Frontal cortex (tissue), 4 donors: ENCODE data around the gene CMTM4. TPM values are rescaled to one million over a fixed set of nuclear protein-coding genes. Genes with fewer than 3 reads are reported as not detected.
"Not testable (repeated sequence)": the region's sequence is repeated elsewhere in the genome, so short reads cannot be mapped to it uniquely, and the experiment has no call there.

ENCODE experiments used
- DNase-seq, 2 donors: peaks; one replicate each; pipeline ENCODE4 v3.0.0; 2012; ENCODE audit warnings: low spot score in 2 of 2
- FAIRE-seq: peaks from 2 replicates; lab custom pipeline; 2012; peaks lifted over from hg19 to GRCh38; lab: Jason Lieb, UNC
- total RNA-seq: library from RNA; depleted of rRNA; stranded (reverse); fragments of >200 nt; gene quantifications from one replicate; pipeline ENCODE4 v1.2.3, GENCODE V29; 2014
- donor health status: control.
- donor health status: control.
- donor health status: control.

Gene CMTM4
- total RNA-seq, 1 donor from 2014 or later = 51.0 TPM

DNA sequence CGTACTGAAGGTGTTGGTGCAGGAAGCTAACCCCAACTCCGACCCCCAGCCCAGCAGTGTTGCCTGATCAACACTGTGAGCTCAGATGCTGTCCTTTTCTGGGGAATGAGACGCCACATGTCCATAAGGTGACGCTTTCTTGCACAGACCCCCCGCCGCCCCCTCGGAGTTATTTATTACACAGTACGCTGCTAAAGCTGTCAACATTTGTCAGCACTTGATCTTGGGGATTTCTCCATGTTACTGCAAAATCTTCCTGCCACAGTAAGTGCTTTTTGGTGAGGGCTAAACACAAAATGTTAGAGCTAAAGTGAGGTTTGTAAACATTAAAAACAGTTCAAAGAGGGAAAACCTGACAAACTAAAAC, 76.1 kb downstream of the CMTM4 start:
- FAIRE-seq (no peak), DNase-seq (no peak)

DNA sequence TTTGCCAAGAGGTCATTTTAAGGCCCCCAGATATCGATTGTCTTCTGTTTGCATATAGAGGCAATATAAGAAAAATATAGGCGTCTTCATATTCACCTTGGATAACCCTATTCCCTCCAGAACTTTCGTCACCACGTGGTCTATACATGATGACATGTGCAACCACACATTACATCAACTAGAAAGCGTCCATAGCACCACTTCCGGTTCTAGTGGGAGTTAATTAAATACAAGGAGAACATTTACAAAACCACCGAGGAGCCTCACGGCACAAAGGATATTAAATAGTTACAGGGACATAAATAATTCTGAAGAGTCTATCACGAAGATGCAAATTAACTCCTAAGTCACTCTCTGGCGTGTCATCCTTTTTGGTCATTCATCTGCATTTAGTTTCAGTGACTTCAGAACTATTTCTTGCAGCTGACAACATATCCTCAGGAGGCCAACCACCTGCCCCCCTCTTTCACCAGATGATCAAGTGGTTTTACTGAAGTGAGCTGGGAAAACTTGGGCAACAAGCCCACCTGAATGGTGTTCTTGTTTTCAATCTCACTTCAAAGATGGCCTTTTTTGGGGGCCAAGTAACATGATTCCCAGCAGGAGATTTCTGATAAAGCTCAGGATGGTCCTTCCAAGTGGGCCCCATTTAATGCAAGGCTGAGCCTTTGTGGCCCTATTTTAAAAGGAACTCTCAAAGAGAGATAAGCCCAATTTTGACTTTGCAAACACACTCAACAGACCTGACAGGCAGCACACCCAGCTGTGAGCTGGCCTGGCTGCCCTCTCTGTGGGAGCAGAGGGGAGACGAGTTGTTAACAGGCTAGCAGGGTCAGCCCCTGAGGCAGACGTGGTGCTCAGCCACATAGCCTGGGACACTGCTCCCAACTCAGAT, 76.8 kb downstream of the CMTM4 start:
- FAIRE-seq = no peak

DNA sequence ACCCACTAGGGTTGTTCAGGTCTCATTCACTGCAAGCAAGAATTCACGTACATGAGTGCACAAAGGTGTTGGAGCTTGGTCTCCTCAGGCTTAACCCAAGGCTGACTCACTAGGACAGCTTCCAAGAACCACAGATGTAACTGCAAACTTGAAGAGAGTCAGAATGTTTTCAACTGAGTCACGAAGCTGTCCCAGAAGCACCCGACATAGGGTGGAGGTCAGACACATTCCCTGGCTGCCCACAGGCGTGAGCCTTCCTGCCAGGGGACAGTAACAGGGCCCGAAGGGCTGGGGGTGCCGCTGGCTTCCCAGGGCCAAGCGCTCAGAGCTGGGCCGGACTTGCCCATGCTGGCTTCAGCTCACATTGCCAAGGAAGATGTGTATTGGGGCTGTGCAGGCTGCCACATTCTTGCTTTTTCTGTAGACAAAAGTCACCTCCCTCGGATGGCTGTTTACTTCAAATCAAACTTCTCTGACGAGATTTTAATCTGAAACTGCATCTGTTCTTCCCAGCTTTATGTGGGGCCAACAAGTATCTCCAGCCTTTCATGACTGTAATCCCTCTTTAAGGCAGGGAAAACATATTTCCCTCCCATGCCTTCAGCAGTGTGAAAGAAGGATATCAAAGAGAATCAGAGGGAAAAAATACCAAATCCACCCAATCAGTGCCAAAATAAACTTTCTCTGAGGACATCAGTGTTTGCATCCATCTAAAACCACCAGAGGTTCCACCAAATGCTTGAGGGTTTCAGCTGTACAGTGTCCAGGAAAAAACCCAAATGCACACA, 77.8 kb downstream of the CMTM4 start:
- DNase-seq (no peak), FAIRE-seq (no peak)

More for the DNA sequence above, 76.8 kb downstream of the CMTM4 start:
- DNase-seq = no peak

GRCh38 chr16:66617728-66618127, 78.8 kb downstream of the CMTM4 start:
- FAIRE-seq (no peak), DNase-seq (no peak)

GRCh38 chr16:66617010-66617434, 79.5 kb downstream of the CMTM4 start:
- DNase-seq = no peak
- no peak for FAIRE-seq

GRCh38 chr16:66616592-66616991, 80.0 kb downstream of the CMTM4 start:
- no peak for DNase-seq
- no peak for FAIRE-seq

DNA sequence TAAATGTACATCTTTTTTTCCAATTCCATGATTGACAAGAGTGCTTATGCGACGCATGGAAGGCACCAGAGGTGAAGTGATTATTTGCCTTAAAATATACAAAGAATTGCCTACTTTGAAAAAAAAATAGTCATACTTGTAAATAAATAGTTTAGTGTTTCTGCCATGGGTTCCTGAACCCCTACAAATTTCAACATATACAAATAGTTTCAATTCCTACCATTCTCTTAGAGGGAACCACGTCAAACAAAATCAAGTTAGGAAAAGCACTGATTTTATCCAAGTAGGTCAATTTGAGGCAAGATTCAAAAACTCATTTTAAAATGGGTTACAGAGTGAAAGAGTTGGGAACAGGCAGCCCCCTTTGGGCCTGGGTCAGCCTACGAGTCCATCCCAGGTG, 80.4 kb downstream of the CMTM4 start:
- DNase-seq = no peak
- no peak for FAIRE-seq

DNA sequence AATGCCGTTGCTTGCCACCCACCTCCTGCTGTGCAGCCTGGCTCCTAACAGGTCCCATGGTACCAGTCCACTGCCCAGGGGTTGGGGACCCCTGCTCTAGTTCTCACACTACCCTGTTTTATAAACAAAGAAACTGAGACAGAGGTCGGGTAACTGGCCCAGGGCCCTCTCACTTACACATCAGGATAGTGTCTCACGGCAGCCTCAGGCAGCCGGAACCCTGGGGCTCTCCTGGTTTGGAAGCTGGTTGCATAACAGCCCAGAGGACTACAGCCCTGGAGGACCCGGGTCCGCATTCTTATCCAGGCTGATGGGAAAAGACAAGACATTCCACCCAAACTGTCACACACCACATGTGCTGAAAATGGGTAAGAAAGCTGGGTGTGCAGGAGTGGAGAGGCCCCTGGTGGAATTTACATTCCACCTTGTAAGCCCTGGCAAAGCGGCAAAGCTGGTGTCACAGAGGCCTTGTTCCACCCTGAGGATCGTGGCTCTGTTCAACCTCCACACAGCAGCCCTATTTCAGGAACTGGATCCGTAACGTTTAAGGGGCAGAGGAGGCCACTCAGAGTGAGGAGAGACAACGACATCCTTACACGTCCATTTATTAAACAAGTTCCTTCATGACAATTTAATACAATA, 82.3 kb downstream of the CMTM4 start:
- FAIRE-seq = no peak
- no peak for DNase-seq

- FAIRE-seq = no peak
- no peak for DNase-seq
These were observed 84.1 kb downstream of the CMTM4 start for GRCh38 chr16:66612422-66612821.

- FAIRE-seq, DNase-seq: not testable (repeated sequence)
These were observed 84.6 kb downstream of the CMTM4 start for GRCh38 chr16:66611911-66612310.

GRCh38 chr16:66610111-66610820, 86.3 kb downstream of the CMTM4 start:
- FAIRE-seq (no peak), DNase-seq (no peak)

GRCh38 chr16:66609139-66609510, 87.4 kb downstream of the CMTM4 start:
- no peak for DNase-seq

GRCh38 chr16:66608241-66609138, 88.1 kb downstream of the CMTM4 start:
- DNase-seq (peak; percentile 69 to 84), FAIRE-seq (no peak)

More at GRCh38 chr16:66609139-66609510, 87.4 kb downstream of the CMTM4 start:
- FAIRE-seq = no peak

- FAIRE-seq (no peak), DNase-seq (no peak)
These were observed 90.4 kb downstream of the CMTM4 start for GRCh38 chr16:66605979-66606751.

- peak; percentile 51 to 73 for DNase-seq
- FAIRE-seq = no peak
These were observed 91.2 kb downstream of the CMTM4 start for GRCh38 chr16:66605177-66605978.

DNA sequence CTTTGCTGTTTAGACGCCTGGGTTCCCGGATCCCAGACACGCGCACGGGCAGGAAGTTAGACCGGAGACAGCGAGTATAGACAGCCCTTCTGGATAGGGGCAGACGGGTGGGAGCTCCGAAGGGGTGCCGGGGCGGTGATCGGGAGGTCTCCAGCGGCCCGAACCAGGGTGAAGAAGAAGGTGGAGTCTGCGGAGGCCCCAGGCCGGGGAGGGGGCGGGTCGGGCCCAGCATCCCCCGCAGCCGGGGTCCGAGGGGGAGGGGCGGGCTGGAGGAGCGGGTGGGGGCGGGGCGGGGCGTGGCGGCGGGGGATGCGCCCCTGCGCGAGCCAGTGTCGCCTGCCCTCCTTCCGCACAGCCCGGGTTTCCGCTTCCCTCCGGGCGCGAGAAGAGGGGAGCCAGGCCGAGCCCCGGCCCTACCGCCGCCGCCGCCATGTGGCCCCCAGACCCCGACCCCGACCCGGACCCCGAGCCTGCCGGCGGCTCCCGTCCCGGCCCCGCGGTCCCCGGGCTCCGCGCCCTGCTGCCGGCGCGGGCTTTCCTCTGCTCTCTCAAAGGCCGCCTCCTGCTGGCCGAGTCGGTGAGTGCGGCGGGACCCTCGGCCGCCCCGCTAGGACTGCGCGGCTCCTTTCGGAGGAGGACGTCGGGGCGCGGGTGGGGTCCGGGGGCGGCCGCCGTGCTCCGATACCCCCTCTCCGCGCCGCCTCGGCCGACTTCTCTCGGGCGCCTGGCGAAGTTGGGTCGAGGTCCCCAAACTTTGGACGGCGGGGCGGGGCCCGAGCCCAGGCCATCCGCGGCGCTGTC, 92.0 kb downstream of the CMTM4 start, which contains the start of gene CMTM3:
Gene CMTM3, plus strand, starts transcription at position 329 of the 801 bp plus-strand sequence. Its CDS starts 102 bp downstream, at position 431.
- DNase-seq (peak; percentile 70 to 73), FAIRE-seq (no peak)
